Measurements from ENCODE around the gene GSC2.

Gene GSC2

DNA sequence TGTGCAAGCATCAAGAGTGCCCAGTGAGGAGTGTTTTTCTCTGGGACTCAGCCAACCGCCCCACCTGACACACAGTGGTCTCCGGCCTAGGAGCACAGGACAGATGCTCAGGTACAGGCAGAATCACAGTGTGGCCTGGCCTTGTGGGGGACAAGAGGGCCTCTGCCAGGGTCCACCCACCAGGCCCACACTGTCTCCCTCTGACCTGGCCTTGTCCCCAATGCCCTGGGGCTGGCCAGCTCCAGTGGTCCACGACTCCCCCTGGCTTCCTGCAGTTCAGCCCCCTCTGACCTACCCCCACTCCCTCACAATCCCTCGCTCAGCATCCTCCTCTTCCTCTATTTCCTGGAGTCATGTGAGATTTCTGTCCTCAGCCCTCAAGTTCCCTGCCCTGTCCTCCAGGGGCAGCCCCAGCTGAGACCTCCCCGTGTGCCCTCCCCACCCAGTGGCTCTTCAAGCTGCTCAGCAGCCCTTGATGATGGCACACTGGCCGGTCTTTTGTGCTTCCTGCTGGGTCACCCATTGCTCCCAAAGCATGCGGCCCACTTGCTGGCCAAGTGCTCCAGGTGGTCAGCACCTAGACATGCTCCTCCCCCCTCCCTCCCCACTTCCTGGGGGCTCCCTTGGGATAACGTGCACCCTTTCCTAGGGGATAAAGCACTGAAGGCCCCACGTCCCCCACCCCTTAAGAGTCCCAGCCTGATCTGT is 17.2 kb downstream of the GSC2 start:
- DNase-seq (ENCODE audit: low read depth in 1 of 2, low spot score in 1 of 2), result no peak
- in situ Hi-C loops (cut with HindIII; ENCODE audit: low pct_unique_long_range_greater_than_20kb, low sequenced_read_pairs), result no loop called here
- TF ChIP-seq JUND (IDR thresholded peaks at IDR 0.05; ENCODE audit: low read depth), result no peak

DNA sequence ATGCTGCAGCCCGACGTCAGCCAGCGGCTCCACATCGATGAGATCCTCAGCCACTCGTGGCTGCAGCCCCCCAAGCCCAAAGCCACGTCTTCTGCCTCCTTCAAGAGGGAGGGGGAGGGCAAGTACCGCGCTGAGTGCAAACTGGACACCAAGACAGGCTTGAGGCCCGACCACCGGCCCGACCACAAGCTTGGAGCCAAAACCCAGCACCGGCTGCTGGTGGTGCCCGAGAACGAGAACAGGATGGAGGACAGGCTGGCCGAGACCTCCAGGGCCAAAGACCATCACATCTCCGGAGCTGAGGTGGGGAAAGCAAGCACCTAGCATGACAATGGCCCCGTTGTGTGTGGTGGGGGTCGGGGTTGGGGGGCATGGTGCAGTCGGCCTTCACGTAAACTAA is 17.9 kb downstream of the GSC2 start:
- in situ Hi-C loops (cut with HindIII; ENCODE audit: low pct_unique_long_range_greater_than_20kb, low sequenced_read_pairs), result no loop called here
- no peak for TF ChIP-seq JUND (IDR thresholded peaks at IDR 0.05; ENCODE audit: low read depth)
- DNase-seq (ENCODE audit: low read depth in 1 of 2, low spot score in 1 of 2), result no peak

DNA sequence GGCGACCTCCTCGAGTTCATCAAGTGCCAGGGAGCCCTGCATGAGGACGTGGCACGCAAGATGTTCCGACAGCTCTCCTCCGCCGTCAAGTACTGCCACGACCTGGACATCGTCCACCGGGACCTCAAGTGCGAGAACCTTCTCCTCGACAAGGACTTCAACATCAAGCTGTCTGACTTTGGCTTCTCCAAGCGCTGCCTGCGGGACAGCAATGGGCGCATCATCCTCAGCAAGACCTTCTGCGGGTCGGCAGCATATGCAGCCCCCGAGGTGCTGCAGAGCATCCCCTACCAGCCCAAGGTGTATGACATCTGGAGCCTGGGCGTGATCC is 18.4 kb downstream of the GSC2 start:
- DNase-seq (ENCODE audit: low read depth in 1 of 2, low spot score in 1 of 2), result no peak
- in situ Hi-C loops (cut with HindIII; ENCODE audit: low pct_unique_long_range_greater_than_20kb, low sequenced_read_pairs), result no loop called here
- TF ChIP-seq JUND (IDR thresholded peaks at IDR 0.05; ENCODE audit: low read depth), result no peak

DNA sequence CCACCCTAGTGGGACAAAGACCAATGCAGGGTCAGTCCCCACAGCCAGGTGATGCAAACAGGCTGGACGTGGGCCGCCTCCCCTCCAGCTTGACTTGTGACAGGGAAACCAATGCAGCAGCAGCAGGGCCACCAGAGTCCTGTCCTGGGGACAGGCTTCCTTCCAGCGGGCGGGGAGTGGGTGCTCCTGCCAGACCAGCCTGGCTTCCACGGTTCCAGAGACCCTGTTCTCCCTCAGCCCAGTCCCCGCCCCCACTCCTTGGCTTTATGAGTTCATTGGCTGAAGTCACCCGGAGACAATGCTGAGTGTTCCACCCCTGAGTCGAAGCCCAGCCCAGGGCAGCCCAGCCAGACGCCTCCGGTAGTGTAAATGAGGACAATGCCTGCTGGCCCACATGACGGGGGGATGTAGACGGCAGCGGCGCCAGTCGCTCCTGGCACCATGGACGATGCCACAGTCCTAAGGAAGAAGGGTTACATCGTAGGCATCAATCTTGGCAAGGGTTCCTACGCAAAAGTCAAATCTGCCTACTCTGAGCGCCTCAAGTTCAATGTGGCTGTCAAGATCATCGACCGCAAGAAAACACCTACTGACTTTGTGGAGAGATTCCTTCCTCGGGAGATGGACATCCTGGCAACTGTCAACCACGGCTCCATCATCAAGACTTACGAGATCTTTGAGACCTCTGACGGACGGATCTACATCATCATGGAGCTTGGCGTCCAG is 19.0 kb downstream of the GSC2 start, which contains the start of gene TSSK2:
TSS of gene TSSK2 (plus strand) at position 350 of the 726 bp plus-strand sequence. CDS start at position 442, 92 bp downstream.
- no peak for TF ChIP-seq JUND (IDR thresholded peaks at IDR 0.05; ENCODE audit: low read depth)
- in situ Hi-C loops (cut with HindIII; ENCODE audit: low pct_unique_long_range_greater_than_20kb, low sequenced_read_pairs), result no loop called here
- DNase-seq (ENCODE audit: low read depth in 1 of 2, low spot score in 1 of 2), result no peak

DNA sequence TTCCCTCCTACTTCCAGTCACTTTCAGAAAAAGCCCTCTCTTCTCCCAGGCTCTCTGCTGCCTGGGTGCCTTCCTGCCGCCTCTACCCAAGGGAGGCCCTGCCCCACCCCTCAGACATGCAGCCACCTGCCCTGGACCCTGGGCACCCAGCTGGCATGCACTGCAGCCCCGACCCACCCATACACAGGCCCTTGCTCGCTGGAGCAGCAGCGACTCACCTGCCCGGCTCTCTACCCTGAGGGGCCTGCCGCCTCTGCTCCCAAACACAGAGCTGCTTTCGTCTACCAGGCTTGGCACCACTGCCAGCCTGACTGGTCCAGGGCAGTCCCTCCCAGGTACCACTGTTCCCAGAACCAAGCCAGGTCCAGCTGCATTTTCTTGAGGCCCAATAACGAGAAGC is 20.2 kb downstream of the GSC2 start:
- in situ Hi-C loops (cut with HindIII; ENCODE audit: low pct_unique_long_range_greater_than_20kb, low sequenced_read_pairs), result no loop called here
- no peak for DNase-seq (ENCODE audit: low read depth in 1 of 2, low spot score in 1 of 2)
- no peak for TF ChIP-seq JUND (IDR thresholded peaks at IDR 0.05; ENCODE audit: low read depth)

DNA sequence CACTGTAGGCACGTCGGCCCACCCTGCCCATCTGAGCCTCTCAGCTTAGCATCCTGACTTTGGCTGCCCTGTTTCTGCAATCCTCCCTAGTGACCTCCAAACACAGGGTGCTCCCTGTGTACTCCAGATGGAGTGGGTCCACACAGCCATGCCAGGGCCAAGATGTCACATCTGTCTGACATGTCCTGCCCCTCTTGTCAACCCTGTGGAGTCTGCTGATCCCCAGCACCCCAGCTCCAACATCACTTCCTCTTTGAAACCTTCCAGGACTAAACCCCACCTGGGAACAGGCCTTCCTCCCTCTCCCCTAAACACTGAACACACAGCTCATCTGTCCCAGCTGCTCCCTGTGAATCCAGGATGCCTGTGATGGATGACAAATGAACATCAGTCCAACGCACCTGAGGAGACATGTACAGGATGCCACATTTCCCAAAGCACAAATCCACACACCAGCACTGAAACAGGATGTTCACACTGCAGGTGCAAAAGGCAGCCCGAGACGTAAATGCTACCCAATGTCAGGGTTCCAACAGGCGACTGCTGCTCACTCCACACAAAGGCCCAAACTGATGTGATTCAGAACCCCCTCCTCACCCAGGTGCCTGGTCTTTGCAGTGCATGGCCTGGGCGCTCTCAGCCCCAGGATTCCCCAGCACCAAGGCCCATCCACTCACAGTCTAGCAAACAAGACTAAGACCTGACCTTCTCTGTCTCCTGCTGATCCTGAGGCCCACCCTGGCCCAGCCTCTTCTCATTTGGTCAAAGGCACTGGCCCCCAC is 21.0 kb downstream of the GSC2 start:
- DNase-seq (ENCODE audit: low read depth in 1 of 2, low spot score in 1 of 2), result no peak
- in situ Hi-C loops (cut with HindIII; ENCODE audit: low pct_unique_long_range_greater_than_20kb, low sequenced_read_pairs), result no loop called here
- no peak for TF ChIP-seq JUND (IDR thresholded peaks at IDR 0.05; ENCODE audit: low read depth)

DNA sequence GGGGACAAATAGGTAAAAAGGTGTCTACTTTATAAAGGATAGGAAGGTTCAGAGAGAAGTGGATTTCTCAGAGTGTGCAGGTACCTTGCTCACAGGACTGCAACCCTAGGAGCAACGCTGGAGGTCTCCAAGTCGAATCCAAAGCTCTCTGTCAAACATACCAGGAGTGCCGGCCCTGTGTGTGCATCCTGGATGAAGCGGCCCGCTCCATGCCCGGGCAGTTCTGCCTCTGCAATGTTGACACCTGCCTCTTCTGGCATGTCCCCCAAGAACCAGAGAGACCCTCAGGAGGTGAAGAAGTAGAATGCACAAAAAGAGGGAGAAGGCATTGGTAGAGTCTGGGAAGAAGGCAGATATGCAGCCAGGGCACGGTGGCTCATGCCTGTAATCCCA is 22.1 kb downstream of the GSC2 start:
- no peak for DNase-seq (ENCODE audit: low read depth in 1 of 2, low spot score in 1 of 2)
- no peak for TF ChIP-seq JUND (IDR thresholded peaks at IDR 0.05; ENCODE audit: low read depth)
- in situ Hi-C loops (cut with HindIII; ENCODE audit: low pct_unique_long_range_greater_than_20kb, low sequenced_read_pairs), result no loop called here

DNA sequence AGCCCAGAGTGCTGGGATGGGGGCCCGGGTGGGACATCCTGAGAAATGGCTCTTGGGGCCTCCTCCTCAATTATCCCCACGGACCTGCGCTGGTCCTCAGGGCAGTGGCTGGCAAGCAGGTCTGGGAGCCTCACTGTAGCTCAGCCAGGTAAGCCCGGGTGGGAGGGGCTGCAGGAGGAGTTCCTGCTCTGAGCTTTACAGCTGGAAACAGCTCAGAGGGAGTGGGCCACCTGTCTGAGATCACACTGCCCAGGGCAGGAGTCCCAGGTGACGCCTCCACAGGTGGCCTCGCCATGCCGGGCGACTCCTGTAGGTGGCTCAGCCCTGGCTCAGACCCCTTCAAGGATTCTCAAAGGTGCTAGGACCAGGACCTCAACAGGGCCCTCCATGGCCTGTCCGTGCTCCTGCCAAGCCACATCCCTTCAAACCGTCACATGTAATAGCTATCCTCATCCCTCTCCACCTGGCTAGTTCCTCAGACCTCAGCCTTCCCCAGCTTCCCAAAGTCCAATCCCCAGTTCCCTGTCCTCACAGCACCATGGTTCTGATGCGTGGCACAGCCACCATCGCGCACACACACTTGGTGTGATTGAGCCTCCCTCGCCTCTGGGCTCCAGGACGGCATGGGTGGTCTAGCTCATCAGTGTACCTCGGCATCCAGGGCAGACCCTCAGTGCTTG is 22.6 kb downstream of the GSC2 start:
- no peak for TF ChIP-seq JUND (IDR thresholded peaks at IDR 0.05; ENCODE audit: low read depth)
- DNase-seq (ENCODE audit: low read depth in 1 of 2, low spot score in 1 of 2), result no peak
- in situ Hi-C loops (cut with HindIII; ENCODE audit: low pct_unique_long_range_greater_than_20kb, low sequenced_read_pairs), result no loop called here

DNA sequence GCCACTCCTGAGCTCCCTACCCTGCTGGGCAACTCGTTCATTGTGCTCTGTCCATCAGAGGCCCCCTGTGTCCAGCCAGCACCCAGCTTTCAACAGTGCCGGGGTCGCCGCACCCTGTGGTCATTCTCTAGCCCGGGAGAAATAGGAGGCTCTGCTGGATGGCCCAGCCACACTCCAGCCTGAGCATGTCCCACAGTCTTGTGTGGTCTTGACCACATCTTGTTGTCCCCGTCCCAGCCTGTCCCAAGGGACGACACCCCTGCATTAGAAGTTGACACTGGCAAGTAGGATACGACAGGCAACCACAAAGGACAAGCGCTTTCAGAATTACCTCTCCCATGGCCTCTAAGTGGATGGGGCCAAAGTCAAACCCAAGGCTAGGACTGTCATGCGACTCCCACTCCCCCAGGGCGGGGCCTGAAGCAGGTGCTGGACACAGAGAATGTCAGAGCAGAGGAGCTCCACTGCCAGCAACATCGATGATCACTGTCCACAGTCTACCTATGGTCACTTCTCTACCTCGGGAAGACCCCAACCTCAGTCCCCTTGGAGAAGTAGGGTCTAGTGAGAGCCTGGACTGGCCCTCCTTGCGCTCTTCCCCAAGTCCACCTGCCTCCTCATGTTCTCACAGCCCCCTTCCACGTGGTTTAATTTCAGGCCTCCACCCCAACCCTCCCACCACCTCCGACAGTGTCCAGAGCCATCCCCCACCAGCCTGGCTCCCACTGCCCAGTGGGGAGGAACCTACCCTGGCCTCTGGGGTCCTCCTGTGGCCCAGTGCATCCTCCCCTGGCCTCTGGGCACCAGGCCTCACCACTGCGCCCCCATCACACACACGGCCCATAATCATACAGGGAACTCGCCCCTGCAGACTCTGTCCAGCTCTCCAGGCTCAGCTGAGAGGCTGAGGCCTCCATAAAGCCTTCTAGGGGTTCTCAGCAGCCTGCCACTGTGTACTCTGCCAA is 23.5 kb downstream of the GSC2 start:
- TF ChIP-seq JUND (IDR thresholded peaks at IDR 0.05; ENCODE audit: low read depth), result no peak
- in situ Hi-C loops (cut with HindIII; ENCODE audit: low pct_unique_long_range_greater_than_20kb, low sequenced_read_pairs), result no loop called here
- DNase-seq (ENCODE audit: low read depth in 1 of 2, low spot score in 1 of 2), result no peak

DNA sequence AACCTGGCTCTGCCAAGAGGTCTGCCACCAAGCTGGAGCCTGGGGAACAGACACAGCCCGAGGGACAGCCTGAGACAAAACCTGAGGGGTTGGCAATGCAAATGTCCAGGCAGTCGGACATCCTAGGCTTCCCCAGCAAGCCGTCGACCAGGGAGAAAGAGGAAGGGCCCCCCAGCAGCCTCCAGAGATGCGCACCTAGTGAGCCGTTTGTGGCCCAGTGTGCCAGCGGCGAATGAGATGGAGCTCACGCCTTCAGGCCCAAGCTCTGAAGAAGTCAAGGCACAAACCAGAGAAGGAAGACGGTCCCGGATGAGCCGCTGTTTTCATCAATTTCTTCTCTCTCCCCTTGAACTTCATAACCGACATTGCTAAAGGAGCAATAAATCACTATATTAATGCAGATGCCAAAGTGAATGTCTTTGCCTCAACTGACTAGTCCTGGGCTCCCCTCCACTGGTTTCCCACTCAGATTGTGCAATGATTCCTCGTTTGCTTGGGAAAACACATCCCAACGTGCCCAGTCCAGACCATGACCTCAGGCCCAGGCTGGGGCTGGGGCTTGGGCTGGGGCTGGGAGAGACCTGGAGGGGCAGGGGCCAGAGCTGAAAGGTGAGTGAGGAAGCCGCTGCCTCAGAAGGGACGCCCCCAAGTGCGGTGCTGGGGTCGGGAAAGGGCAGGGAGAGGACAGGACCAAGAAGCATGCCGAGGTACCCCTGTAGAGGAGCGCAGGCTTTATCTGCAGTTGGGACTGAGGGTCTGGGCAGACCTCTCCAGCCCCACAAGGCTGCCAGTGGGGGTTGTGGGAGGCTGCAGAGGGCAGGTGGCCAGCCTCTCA is 24.4 kb downstream of the GSC2 start:
- DNase-seq (ENCODE audit: low read depth in 1 of 2, low spot score in 1 of 2), result no peak
- in situ Hi-C loops (cut with HindIII; ENCODE audit: low pct_unique_long_range_greater_than_20kb, low sequenced_read_pairs), result no loop called here
- TF ChIP-seq JUND (IDR thresholded peaks at IDR 0.05; ENCODE audit: low read depth), result no peak

DNA sequence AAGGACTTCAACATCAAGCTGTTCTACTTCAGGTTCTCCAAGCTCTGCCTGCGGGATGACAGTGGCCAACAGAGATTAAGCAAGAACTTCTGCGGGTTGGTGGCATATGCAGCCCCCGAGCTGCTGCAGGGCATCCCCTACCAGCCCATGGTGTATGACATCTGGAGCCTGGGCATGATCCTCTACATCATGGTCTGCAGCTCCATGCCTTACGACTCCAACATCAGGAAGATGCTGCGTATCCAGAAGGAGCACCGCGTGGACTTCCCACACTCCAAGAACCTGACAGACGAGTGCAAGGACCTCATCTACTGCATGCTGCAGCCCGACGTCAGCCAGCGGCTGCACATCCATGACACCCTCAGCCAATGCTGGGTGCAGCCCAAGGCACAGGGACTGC is 25.1 kb downstream of the GSC2 start:
- TF ChIP-seq JUND (IDR thresholded peaks at IDR 0.05; ENCODE audit: low read depth), result no peak
- DNase-seq (ENCODE audit: low read depth in 1 of 2, low spot score in 1 of 2), result no peak
- in situ Hi-C loops (cut with HindIII; ENCODE audit: low pct_unique_long_range_greater_than_20kb, low sequenced_read_pairs), result no loop called here

Measured in T47D (cell line).